ENCODE measurements around the gene TACC2. TPM values are rescaled to one million over a fixed set of nuclear protein-coding genes. Genes with fewer than 3 reads are reported as not detected.

TACC2 gene
- total and polyA plus RNA-seq, 2 experiments from 2014 or later: 30.8 to 35.9 TPM

DNA sequence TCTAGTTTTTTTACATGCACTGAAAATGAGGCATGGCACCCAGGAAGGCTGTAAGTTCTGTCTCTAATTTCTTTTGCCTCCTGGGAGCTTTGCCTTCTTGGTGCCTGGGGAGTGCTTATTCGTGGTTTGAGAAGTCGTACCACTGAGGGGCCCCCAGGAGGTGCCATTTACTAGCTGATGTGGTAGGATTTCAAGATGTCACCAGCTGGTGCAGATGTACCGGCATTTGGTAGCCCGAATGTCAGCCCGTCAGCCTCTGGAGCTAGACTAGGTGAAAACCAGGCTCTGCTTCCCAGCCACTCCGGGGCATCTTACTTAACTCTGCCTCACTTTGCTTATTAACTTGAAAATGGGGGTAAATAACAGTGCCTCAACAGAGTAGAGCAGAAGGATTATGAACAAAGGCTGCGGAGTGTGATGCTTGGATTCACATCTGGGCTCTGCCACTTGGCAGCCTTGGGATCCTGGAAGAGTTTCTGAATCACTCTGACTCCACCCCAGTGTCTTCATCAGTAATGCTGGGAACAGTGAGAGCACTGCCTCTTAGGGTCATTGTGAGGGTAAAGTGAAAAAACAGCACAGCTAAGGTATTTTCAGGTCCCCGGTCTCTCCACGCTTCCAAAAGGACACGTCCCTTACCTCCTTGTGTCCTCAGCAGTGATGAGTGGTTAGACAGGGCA, 250.8 kb downstream of the TACC2 start:
- TF ChIP-seq, protein P1, sequence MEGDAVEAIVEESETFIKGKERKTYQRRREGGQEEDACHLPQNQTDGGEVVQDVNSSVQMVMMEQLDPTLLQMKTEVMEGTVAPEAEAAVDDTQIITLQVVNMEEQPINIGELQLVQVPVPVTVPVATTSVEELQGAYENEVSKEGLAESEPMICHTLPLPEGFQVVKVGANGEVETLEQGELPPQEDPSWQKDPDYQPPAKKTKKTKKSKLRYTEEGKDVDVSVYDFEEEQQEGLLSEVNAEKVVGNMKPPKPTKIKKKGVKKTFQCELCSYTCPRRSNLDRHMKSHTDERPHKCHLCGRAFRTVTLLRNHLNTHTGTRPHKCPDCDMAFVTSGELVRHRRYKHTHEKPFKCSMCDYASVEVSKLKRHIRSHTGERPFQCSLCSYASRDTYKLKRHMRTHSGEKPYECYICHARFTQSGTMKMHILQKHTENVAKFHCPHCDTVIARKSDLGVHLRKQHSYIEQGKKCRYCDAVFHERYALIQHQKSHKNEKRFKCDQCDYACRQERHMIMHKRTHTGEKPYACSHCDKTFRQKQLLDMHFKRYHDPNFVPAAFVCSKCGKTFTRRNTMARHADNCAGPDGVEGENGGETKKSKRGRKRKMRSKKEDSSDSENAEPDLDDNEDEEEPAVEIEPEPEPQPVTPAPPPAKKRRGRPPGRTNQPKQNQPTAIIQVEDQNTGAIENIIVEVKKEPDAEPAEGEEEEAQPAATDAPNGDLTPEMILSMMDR (conservative IDR thresholded peaks at IDR 0.05; ENCODE audit: low read depth in 2 of 2): peak in 1 of 2 experiments; percentile 20; a peak in 1 of 4 replicates
- TF ChIP-seq EZH2 (IDR thresholded peaks at IDR 0.05; ENCODE audit: low read depth, unreplicated experiment): no peak
- ATAC-seq (peak; percentile 53), DNase-seq (ENCODE audit: low spot score) (peak; percentile 16)
- no peak overlapping the region for H3K4me3 ChIP-seq
- Mint-ChIP-seq H3K27ac (no peak overlapping the region), H3K4me1 (no peaks in the 10 kb centered on the region), H3K9me3 (no peaks in the 10 kb centered on the region), H3K4me3 (no peak overlapping the region), H3K27me3 (ENCODE audit: insufficient read depth, low read depth, poor library complexity) (peaks cover 2% of the 10 kb centered on the region), H3K36me3 (ENCODE audit: low read depth) (peaks cover 51% of the 10 kb centered on the region)
- H3F3A ChIP-seq (replicated peaks; ENCODE audit: low read depth): no peaks in the 10 kb centered on the region
- H3K27me3 ChIP-seq (ENCODE audit: insufficient read depth): no peaks in the 10 kb centered on the region
- no peaks in the 10 kb centered on the region for H3K79me2 ChIP-seq (replicated peaks; ENCODE audit: insufficient read depth)
- no peak overlapping the region for H3K4me2 ChIP-seq
- no peaks in the 10 kb centered on the region for H3K9me2 ChIP-seq (ENCODE audit: insufficient read depth)
- H2AFZ ChIP-seq: no peak overlapping the region
- H4K20me1 ChIP-seq (replicated peaks; ENCODE audit: insufficient read depth): 0 out of 2 replicates have a peak, but pooled peaks cover 6% of the 10 kb centered on the region
- H3K4me1 ChIP-seq (ENCODE audit: insufficient read depth): no peaks in the 10 kb centered on the region
- no peak overlapping the region for H3K27ac ChIP-seq (ENCODE audit: low read depth)
- peaks cover 33% of the 10 kb centered on the region for H3K36me3 ChIP-seq (ENCODE audit: insufficient read depth)

DNA sequence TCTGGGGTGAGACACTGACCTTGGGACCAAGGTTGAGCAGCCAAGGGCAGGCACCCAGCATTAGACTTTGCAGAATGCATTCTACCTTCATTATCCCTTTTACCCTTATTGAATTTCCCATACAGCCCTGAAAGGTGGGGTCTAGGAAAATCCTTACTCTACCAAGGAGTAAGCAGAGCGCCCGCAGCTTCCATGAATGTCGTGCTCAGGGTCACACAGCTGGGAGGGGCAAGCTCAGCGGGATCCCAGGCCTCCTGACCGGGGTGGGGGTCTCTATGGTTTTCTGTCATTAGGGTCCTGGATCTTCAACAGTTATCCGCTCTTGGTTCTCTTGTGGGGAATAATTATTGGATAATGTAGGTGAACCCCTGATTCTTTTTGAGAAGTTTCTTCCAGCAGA, 251.4 kb downstream of the TACC2 start:
- Mint-ChIP-seq H3K27ac (no peak overlapping the region), H3K36me3 (ENCODE audit: low read depth) (peaks cover 55% of the 10 kb centered on the region), H3K4me1 (peaks cover 3% of the 10 kb centered on the region; the same call in 1 of the 3 replicates), H3K27me3 (ENCODE audit: insufficient read depth, low read depth, poor library complexity) (peaks cover 2% of the 10 kb centered on the region), H3K9me3 (no peaks in the 10 kb centered on the region), H3K4me3 (no peak overlapping the region)
- H3K4me1 ChIP-seq (ENCODE audit: insufficient read depth): no peaks in the 10 kb centered on the region
- no peaks in the 10 kb centered on the region for H3K79me2 ChIP-seq (replicated peaks; ENCODE audit: insufficient read depth)
- DNase-seq (ENCODE audit: low spot score) (no peak), ATAC-seq (no peak)
- no peak overlapping the region for H3K4me3 ChIP-seq
- no peaks in the 10 kb centered on the region for H3F3A ChIP-seq (replicated peaks; ENCODE audit: low read depth)
- H3K4me2 ChIP-seq: no peak overlapping the region
- H2AFZ ChIP-seq: no peak overlapping the region
- peaks cover 33% of the 10 kb centered on the region for H3K36me3 ChIP-seq (ENCODE audit: insufficient read depth)
- H3K9me2 ChIP-seq (ENCODE audit: insufficient read depth): no peaks in the 10 kb centered on the region
- H4K20me1 ChIP-seq (replicated peaks; ENCODE audit: insufficient read depth): 0 out of 2 replicates have a peak, but pooled peaks cover 6% of the 10 kb centered on the region
- no peak overlapping the region for H3K27ac ChIP-seq (ENCODE audit: low read depth)
- no peaks in the 10 kb centered on the region for H3K27me3 ChIP-seq (ENCODE audit: insufficient read depth)
- TF ChIP-seq ZNF331 (CRISPR knock-in tag; IDR thresholded peaks at IDR 0.05; ENCODE audit: low read depth) (no peak), STAT1 (IDR thresholded peaks at IDR 0.05; ENCODE audit: unreplicated experiment) (no peak), JUNB (IDR thresholded peaks at IDR 0.05; ENCODE audit: unreplicated experiment) (no peak), ZNF114 (CRISPR knock-in tag; IDR thresholded peaks at IDR 0.05) (no peak), EZH2phosphoT487 (IDR thresholded peaks at IDR 0.05; ENCODE audit: unreplicated experiment) (no peak), NANOG (IDR thresholded peaks at IDR 0.05; ENCODE audit: borderline replicate concordance) (no peak), CREB1 (CRISPR knock-in tag; IDR thresholded peaks at IDR 0.05; ENCODE audit: low read depth) (no peak), EZH2 (IDR thresholded peaks at IDR 0.05; ENCODE audit: low read depth, unreplicated experiment) (no peak), POLR2AphosphoS5 (IDR thresholded peaks at IDR 0.05; ENCODE audit: low read depth) (no peak)
- TF ChIP-seq, protein P2, sequence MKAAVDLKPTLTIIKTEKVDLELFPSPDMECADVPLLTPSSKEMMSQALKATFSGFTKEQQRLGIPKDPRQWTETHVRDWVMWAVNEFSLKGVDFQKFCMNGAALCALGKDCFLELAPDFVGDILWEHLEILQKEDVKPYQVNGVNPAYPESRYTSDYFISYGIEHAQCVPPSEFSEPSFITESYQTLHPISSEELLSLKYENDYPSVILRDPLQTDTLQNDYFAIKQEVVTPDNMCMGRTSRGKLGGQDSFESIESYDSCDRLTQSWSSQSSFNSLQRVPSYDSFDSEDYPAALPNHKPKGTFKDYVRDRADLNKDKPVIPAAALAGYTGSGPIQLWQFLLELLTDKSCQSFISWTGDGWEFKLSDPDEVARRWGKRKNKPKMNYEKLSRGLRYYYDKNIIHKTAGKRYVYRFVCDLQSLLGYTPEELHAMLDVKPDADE (IDR thresholded peaks at IDR 0.05): no peak
- TF ChIP-seq, protein P3, sequence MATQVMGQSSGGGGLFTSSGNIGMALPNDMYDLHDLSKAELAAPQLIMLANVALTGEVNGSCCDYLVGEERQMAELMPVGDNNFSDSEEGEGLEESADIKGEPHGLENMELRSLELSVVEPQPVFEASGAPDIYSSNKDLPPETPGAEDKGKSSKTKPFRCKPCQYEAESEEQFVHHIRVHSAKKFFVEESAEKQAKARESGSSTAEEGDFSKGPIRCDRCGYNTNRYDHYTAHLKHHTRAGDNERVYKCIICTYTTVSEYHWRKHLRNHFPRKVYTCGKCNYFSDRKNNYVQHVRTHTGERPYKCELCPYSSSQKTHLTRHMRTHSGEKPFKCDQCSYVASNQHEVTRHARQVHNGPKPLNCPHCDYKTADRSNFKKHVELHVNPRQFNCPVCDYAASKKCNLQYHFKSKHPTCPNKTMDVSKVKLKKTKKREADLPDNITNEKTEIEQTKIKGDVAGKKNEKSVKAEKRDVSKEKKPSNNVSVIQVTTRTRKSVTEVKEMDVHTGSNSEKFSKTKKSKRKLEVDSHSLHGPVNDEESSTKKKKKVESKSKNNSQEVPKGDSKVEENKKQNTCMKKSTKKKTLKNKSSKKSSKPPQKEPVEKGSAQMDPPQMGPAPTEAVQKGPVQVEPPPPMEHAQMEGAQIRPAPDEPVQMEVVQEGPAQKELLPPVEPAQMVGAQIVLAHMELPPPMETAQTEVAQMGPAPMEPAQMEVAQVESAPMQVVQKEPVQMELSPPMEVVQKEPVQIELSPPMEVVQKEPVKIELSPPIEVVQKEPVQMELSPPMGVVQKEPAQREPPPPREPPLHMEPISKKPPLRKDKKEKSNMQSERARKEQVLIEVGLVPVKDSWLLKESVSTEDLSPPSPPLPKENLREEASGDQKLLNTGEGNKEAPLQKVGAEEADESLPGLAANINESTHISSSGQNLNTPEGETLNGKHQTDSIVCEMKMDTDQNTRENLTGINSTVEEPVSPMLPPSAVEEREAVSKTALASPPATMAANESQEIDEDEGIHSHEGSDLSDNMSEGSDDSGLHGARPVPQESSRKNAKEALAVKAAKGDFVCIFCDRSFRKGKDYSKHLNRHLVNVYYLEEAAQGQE (IDR thresholded peaks at IDR 0.05; ENCODE audit: unreplicated experiment): no peak
- TF ChIP-seq, protein P1 (conservative IDR thresholded peaks at IDR 0.05; ENCODE audit: low read depth in 2 of 2): no peak
